HG03280 (cell line): ENCODE results near the gene HDAC4.
"Not testable (repeated sequence)": the region's sequence is repeated elsewhere in the genome, so short reads cannot be mapped to it uniquely, and the experiment has no call there.

Source experiments
- ATAC-seq: cut with Tn5 transposase; IDR thresholded peaks from one replicate; pipeline ENCODE4 v1.9.1; 2021; ENCODE audit warnings: mild to moderate bottlenecking, moderate library complexity; ENCODE audit not compliant: unreplicated experiment

Gene HDAC4

GRCh38 chr2:239084007-239084406, 316.8 kb downstream of the HDAC4 start:
- ATAC-seq = no peak

GRCh38 chr2:239082425-239082824, 318.4 kb downstream of the HDAC4 start:
- no peak for ATAC-seq

GRCh38 chr2:239081622-239082021, 319.2 kb downstream of the HDAC4 start:
- no peak for ATAC-seq

- no peak for ATAC-seq
These were observed 319.8 kb downstream of the HDAC4 start for GRCh38 chr2:239081046-239081445.

GRCh38 chr2:239079671-239080294, 321.0 kb downstream of the HDAC4 start:
- no peak for ATAC-seq

- no peak for ATAC-seq
These were observed 322.5 kb downstream of the HDAC4 start for GRCh38 chr2:239078128-239078924.

GRCh38 chr2:239077260-239077659, 323.6 kb downstream of the HDAC4 start:
- no peak for ATAC-seq

GRCh38 chr2:239075918-239076758, 324.7 kb downstream of the HDAC4 start:
- no peak for ATAC-seq

- ATAC-seq = no peak
These were observed 326.9 kb downstream of the HDAC4 start for GRCh38 chr2:239073745-239074530.

GRCh38 chr2:239073270-239073669, 327.6 kb downstream of the HDAC4 start:
- no peak for ATAC-seq

- no peak for ATAC-seq
These were observed 328.0 kb downstream of the HDAC4 start for GRCh38 chr2:239072786-239073185.

GRCh38 chr2:239070466-239070865, 330.4 kb downstream of the HDAC4 start:
- no peak for ATAC-seq

- not testable (repeated sequence) for ATAC-seq
These were observed 331.2 kb downstream of the HDAC4 start for GRCh38 chr2:239069362-239070333.

GRCh38 chr2:239068411-239068810, 332.4 kb downstream of the HDAC4 start:
- ATAC-seq = no peak

- ATAC-seq = no peak
These were observed 333.5 kb downstream of the HDAC4 start for GRCh38 chr2:239067196-239067865.

GRCh38 chr2:239066597-239066996, 334.2 kb downstream of the HDAC4 start:
- ATAC-seq = no peak

GRCh38 chr2:239065962-239066361, 334.9 kb downstream of the HDAC4 start:
- ATAC-seq = no peak

GRCh38 chr2:239065537-239065936, 335.3 kb downstream of the HDAC4 start:
- ATAC-seq = no peak

- no peak for ATAC-seq
These were observed 335.9 kb downstream of the HDAC4 start for GRCh38 chr2:239064891-239065290.
